ENCODE measurements around the gene LOXHD1.

Gene LOXHD1

GRCh38 chr18:46445522-46446313, 211.3 kb downstream of the LOXHD1 start:
- no peak for DNase-seq

GRCh38 chr18:46439037-46439436, 218.0 kb downstream of the LOXHD1 start:
- DNase-seq, result no peak

GRCh38 chr18:46437061-46437460, 220.0 kb downstream of the LOXHD1 start:
- no peak for DNase-seq

- DNase-seq, result no peak
These were observed 220.4 kb downstream of the LOXHD1 start for GRCh38 chr18:46436621-46437020.

GRCh38 chr18:46435031-46435430, 222.0 kb downstream of the LOXHD1 start:
- no peak for DNase-seq

- DNase-seq, result no peak
These were observed 222.4 kb downstream of the LOXHD1 start for GRCh38 chr18:46434629-46435028.

GRCh38 chr18:46433121-46433826, 223.7 kb downstream of the LOXHD1 start:
- DNase-seq, result no peak

- no peak for DNase-seq
These were observed 225.4 kb downstream of the LOXHD1 start for GRCh38 chr18:46431522-46432171.

- no peak for DNase-seq
These were observed 227.3 kb downstream of the LOXHD1 start for GRCh38 chr18:46429649-46430224.

GRCh38 chr18:46429130-46429529, 227.9 kb downstream of the LOXHD1 start:
- DNase-seq, result no peak

GRCh38 chr18:46428368-46428767, 228.7 kb downstream of the LOXHD1 start:
- no peak for DNase-seq

GRCh38 chr18:46427216-46427995, 229.6 kb downstream of the LOXHD1 start:
- DNase-seq, result no peak

All from inflammatory macrophage (primary cell).